Calu3 (cell line): Measurements from ENCODE around the gene AHI1. TPM values are rescaled to one million over a fixed set of nuclear protein-coding genes. Genes with fewer than 3 reads are reported as not detected.

Experiments used
- BruUV-seq: library from RNA; stranded (reverse); fragments of 400-500 nt; replicated peaks from 2 replicates; lab custom pipeline; 2021; lab: Mats Ljungman, UMichigan
- CTCF ChIA-PET: fragments of 300-600 bp; sonication (Branson Sonifier 250); formaldehyde crosslinking; loops from one replicate; lab custom pipeline; 2022; ENCODE audit warnings: antibody characterized with exemption; lab: Charles Lee
- DNase-seq: peaks from one replicate; pipeline ENCODE4 v3.0.0; 2022
- H3K27ac Mint-ChIP-seq: one replicate; pipeline ENCODE4 v1.8.0; 2022; ENCODE audit warnings: mixed read lengths; ENCODE audit not compliant: unreplicated experiment
- H3K27me3 Mint-ChIP-seq: one replicate; pipeline ENCODE4 v1.8.0; 2022; ENCODE audit warnings: mixed read lengths; ENCODE audit not compliant: unreplicated experiment
- H3K36me3 Mint-ChIP-seq: one replicate; pipeline ENCODE4 v1.8.0; 2022; ENCODE audit warnings: mild to moderate bottlenecking, moderate library complexity, mixed read lengths; ENCODE audit not compliant: insufficient read depth, unreplicated experiment
- H3K4me1 Mint-ChIP-seq: one replicate; pipeline ENCODE4 v1.8.0; 2022; ENCODE audit warnings: mild to moderate bottlenecking, low read depth, mixed read lengths; ENCODE audit not compliant: unreplicated experiment
- H3K4me3 Mint-ChIP-seq: one replicate; pipeline ENCODE4 v1.8.0; 2022; ENCODE audit warnings: mild to moderate bottlenecking, low read depth, moderate library complexity, mixed read lengths; ENCODE audit not compliant: unreplicated experiment
- H3K9me3 Mint-ChIP-seq: one replicate; pipeline ENCODE4 v1.8.0; 2022; ENCODE audit warnings: low read depth, mixed read lengths; ENCODE audit not compliant: unreplicated experiment
- CTCF ChIP-seq: fragments of 200-600 bp; IDR thresholded peaks from one replicate; pipeline ENCODE4 v1.8.0; 2022; ENCODE audit warnings: antibody characterized with exemption; ENCODE audit not compliant: unreplicated experiment
- intact Hi-C: fragments of 100-400 bp; cut with micrococcal nuclease; formaldehyde crosslinking; loops from one replicate; pipeline ENCODE4 v1.10.0; 2022; ENCODE audit not compliant: unreplicated experiment
- total RNA-seq: library from RNA; stranded (reverse); gene quantifications from 2 replicates; pipeline ENCODE4 v1.2.3, GENCODE V29; 2022

The AHI1 gene
- total RNA-seq, 1 experiment from 2014 or later: 18.0 TPM

- TF ChIP-seq CTCF: no peak
- Mint-ChIP-seq H3K27ac (no peak overlapping the region), H3K4me1 (peaks cover 12% of the 10 kb centered on the region), H3K9me3 (no peaks in the 10 kb centered on the region), H3K4me3 (no peak overlapping the region), H3K27me3 (no peaks in the 10 kb centered on the region), H3K36me3 (no peaks in the 10 kb centered on the region)
- BruUV-seq: no TSS peak
- DNase-seq: no peak
- intact Hi-C loops: no loop called here
- CTCF ChIA-PET: no interaction called here
Measured at GRCh38 chr6:135525594-135525993, 28.1 kb upstream of the AHI1 start.

GRCh38 chr6:135522965-135523692 lies 25.6 kb upstream of the AHI1 start:
- no peak for DNase-seq
- intact Hi-C loops: no loop called here
- H3K36me3 Mint-ChIP-seq: no peaks in the 10 kb centered on the region
- H3K4me3 Mint-ChIP-seq: no peak overlapping the region
- BruUV-seq: no TSS peak
- CTCF ChIA-PET: no interaction called here
- H3K9me3 Mint-ChIP-seq: peaks cover 2% of the 10 kb centered on the region
- H3K4me1 Mint-ChIP-seq: peaks cover 12% of the 10 kb centered on the region
- no peak overlapping the region for H3K27ac Mint-ChIP-seq
- no peak for TF ChIP-seq CTCF
- no peaks in the 10 kb centered on the region for H3K27me3 Mint-ChIP-seq

- Mint-ChIP-seq H3K9me3 (peaks cover 2% of the 10 kb centered on the region), H3K4me3 (no peak overlapping the region)
Measured at GRCh38 chr6:135521431-135521830, 23.9 kb upstream of the AHI1 start.

GRCh38 chr6:135520781-135521180 lies 23.2 kb upstream of the AHI1 start:
- H3K9me3 Mint-ChIP-seq: peaks cover 2% of the 10 kb centered on the region
- TF ChIP-seq CTCF: no peak
- no peak overlapping the region for H3K4me3 Mint-ChIP-seq
- no peak overlapping the region for H3K27ac Mint-ChIP-seq
- DNase-seq: no peak
- peaks cover 12% of the 10 kb centered on the region for H3K4me1 Mint-ChIP-seq
- no peaks in the 10 kb centered on the region for H3K27me3 Mint-ChIP-seq
- BruUV-seq: no TSS peak
- CTCF ChIA-PET: no interaction called here
- H3K36me3 Mint-ChIP-seq: no peaks in the 10 kb centered on the region
- intact Hi-C loops: no loop called here

More at GRCh38 chr6:135521431-135521830, 23.9 kb upstream of the AHI1 start:
- TF ChIP-seq CTCF: no peak
- intact Hi-C loops: no loop called here
- Mint-ChIP-seq H3K36me3 (no peaks in the 10 kb centered on the region), H3K27me3 (no peaks in the 10 kb centered on the region), H3K27ac (no peak overlapping the region), H3K4me1 (peaks cover 12% of the 10 kb centered on the region)
- no TSS peak for BruUV-seq
- CTCF ChIA-PET: no interaction called here
- DNase-seq: no peak
